DLD1 (cell line): ENCODE data around the gene OR51B5.
"Not testable (repeated sequence)": the region's sequence is repeated elsewhere in the genome, so short reads cannot be mapped to it uniquely, and the experiment has no call there.

ENCODE experiments used
- in situ Hi-C: cut with HindIII; loops from 2 replicates; pipeline ENCODE4 v1.10.0; 2017; ENCODE audit warnings: low sequenced_read_pairs

Gene OR51B5

GRCh38 chr11:5343474-5344335 lies at the start of gene OR51B5:
Gene OR51B5, minus strand, starts transcription at chr11:5343524. Its CDS starts 0 bp downstream, at chr11:5343524.
- in situ Hi-C loops: no loop called here

- in situ Hi-C loops: no loop called here
These were observed 46.9 kb upstream of the OR51B5 start for GRCh38 chr11:5390210-5390609.

GRCh38 chr11:5384335-5384734 lies 41.0 kb upstream of the OR51B5 start:
- in situ Hi-C loops: no loop called here

DNA sequence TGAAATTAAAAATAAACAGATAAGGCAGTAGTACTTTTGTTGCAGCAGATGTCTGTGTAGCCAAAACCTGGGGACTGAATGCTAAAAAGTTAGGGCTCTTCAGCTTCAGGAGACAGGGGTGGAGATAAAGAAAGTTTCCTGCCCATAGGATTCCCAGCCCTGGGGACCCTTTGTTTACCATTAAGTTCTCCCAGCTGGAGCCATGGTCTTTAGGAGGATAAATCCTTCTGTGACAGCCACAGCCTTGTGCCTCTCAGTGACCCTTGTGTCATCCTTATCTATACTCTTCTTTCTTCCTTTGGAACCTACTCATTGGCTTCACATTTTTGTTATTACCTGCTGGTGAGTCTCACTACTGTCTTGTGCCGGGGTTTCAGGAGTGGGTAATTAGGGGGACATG lies 40.3 kb upstream of the OR51B5 start, which contains the start of gene OR51M1:
Gene OR51M1, plus strand, starts transcription at position 237 of the 400 bp plus-strand sequence. CDS start 5,587 bp downstream, outside the sequence.
- in situ Hi-C loops: no loop called here

DNA sequence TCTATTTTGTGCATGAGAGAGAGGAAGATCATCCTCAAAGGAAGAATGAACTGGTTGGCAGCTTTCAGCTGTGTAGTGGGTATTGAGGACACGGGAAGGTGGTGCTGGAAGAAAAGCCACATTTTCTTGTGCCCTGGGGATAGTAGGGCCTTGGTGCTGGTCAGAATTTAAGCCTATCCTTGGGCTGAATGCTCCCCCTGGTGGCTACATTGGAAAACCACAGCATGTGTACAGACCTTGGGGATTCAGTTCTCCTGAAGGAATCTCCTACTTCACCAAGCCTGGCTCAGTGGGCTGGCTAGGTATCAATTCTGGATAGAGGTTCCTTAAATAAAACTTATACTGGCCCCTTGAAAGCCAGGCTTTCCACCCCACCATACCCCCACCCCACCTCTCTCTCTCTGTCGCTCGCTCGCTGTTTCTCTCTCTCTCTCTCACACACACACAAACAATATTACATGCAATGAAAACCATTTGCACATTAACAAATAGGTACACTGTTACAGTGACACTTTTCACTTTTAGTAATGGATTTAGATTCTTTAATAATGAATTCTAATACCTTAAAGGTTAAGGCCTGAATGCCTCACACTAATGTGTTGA lies 37.5 kb upstream of the OR51B5 start:
- in situ Hi-C loops: no loop called here

DNA sequence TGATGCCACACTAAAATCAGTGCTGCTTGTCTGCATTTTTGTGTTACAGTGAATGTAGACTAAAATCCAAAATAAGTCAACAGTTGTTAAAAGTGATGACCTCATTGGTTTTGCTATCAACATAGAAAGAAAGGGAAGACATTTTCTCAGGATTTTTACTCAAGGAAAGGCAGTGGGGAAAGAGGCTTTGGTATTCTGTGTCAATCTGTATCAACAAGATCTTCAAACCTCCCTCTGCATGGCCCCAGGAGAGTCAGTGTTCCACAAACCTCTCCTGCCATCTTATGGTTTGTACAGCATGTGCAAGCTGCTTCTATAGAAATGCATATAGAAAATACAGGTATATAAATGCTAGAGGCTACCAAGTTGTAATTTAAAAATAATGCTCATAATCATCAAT lies 26.5 kb upstream of the OR51B5 start:
- in situ Hi-C loops: no loop called here

DNA sequence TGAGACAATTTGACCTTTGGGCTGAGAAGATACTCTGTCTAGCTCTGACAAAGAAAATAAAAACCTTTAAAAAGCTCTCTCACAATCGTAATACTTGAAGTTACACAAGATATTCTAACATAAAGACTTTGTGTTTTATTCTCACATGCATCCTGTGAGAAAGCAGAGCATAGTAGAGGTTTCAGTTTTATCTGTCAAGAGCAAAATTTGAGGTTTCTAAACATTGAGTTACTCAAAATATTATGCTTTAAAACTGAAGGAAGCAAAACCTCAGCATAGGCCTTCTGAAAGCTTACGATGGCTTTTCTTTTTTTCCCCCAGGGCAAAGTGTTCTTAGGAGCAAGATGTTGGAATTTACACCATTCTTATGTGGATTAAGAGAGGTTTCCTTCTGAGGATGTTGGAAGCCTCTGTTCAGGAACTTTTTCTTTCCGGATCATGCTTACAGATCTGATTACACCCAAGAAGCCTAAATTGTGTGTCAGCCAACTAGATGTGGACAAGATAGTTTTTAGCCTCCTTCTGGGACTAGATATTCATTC lies 25.2 kb upstream of the OR51B5 start:
- in situ Hi-C loops: no loop called here

GRCh38 chr11:5367448-5368074 lies 24.2 kb upstream of the OR51B5 start:
- in situ Hi-C loops: no loop called here

- in situ Hi-C loops: no loop called here
These were observed 23.5 kb upstream of the OR51B5 start for GRCh38 chr11:5366856-5367255.

DNA sequence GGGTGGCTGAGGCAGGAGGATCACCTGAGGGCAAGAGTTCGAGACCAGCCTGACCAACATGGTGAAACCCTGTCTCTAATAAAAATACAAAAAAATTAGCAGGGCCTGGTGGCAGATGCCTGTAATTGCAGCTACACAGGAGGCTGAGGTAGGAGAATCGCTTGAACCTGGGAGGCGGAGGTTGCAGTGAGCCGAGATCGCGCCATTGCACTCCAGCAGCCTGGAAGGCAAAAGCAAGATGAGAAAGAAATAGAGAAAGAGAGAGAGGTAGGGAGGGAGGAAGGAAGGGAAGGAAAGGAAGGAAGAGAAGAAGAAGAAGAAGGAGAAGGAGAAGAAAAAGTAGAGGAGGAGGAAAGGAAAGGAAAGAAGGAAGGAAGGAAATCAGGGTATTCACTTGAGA lies 23.0 kb upstream of the OR51B5 start:
- in situ Hi-C loops: not testable (repeated sequence)

DNA sequence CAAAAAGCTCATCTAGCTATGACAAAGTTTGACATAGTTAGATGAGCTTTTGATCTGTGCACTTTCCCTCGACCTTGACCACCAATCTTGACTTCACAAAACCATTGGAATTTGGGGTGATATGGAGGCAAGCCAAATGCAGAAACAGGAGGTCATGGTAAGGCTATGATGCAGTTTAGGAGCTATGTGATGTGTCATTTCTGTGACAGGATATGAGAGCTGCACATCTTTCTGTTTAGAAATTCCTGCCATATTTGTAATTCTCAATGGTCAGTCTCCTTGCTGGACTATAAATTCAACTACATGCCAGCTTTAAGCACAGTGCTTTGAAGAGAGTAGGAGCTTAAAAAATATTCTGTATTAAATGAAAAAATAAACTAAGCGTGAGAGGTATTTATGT lies 20.9 kb upstream of the OR51B5 start:
- in situ Hi-C loops: no loop called here

DNA sequence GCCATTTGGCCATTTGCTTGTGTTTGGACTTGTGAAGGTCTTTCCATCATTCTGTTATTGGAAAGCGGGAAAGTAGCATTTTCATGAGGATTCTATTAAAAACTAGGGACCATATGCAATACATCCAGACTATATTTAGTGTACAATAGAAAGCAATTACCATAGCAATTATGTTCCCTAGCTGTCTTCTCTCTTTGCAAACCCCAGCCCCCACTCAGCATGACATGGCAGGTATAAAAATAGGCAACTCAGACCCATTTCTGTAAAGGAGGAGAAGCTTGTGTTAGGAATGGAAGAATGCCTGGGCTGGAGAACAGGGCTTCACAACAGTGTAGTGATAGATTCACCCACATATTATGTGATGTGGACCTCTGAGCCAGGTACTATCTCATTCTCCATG lies 20.4 kb upstream of the OR51B5 start:
- in situ Hi-C loops: no loop called here

GRCh38 chr11:5362017-5362625 lies 18.8 kb upstream of the OR51B5 start:
- in situ Hi-C loops: no loop called here

GRCh38 chr11:5356031-5356430 lies 12.7 kb upstream of the OR51B5 start:
- in situ Hi-C loops: not testable (repeated sequence)

- in situ Hi-C loops: no loop called here
These were observed 7.9 kb upstream of the OR51B5 start, which contains the start of gene OR51B6 for GRCh38 chr11:5351208-5351607. Gene OR51B6, plus strand, starts transcription at chr11:5351508. Its CDS starts 0 bp downstream, at chr11:5351508.

- in situ Hi-C loops: no loop called here
These were observed 6.2 kb upstream of the OR51B5 start for GRCh38 chr11:5349550-5349949.

DNA sequence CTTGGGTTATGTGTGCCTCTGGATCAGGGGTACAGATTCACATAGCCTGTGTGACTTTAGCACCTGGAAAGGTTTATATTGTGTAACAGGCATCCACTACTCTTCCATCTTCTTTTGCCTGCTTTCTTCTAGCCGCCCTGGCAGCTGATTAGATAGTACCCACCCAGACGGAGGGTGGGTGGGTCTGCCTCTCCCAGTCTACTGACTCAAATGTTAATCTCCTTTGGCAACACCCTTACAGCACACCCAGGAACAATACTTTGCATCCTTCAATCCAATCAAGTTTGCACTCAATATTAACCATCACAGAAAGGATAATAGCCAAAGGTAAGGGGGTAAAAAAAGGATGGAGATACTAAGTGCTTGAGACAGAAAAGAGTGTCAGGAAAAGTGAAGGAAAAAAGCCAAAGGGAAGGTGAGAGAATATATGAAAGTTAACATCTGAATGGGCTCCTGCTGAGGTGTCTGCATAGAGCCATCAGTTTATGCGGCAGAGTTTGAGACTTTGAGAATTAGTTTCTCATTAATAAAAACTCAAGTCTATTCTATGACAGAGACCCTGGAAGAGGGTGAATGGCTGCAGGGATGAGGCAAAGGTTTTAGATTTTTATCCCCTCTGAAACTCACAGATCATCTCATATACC lies 5.3 kb upstream of the OR51B5 start:
- in situ Hi-C loops: no loop called here

DNA sequence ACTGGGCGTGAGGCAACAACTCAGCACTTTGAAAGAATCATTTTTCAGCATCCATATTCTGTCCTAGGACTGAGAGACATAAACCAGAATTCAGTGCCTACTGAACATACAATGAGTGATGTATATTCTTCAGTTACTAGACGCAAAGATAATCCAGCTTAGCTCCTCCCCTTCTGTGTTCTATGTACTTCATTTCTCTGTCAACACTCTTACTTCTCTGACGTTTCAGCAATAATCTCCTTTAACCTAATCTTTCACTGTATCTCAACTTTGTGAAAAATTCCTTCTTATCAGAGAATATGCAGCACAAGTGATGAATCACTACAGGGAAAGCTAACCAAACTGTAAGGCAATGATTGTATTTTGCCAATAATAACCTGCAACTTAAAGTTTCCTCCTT lies 2.5 kb upstream of the OR51B5 start:
- in situ Hi-C loops: no loop called here

DNA sequence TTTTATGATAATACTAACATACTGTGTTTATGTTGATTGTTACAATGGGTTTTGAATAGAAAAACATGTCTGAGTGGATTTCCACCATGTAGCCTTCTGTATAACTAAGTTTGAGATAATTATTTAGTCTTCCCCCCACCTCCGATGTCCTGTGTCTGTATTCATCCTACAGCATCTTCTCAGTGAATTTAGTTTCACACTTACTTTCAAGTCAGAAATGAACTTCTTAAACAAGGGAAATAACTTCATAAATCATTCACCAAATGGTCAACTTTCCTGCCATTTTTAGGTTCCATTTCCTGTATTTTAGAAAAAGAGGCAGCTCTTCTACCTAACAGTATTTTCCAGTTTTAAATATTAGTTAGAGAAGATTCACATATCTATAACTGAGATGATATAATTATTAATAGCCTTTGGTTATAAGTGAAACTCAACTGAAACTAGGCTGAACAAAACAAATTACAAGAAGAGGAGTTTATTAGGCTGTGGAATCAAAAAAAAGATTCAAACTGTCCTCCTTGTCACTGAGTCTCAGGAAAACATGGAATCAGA lies 3.5 kb downstream of the OR51B5 start:
- in situ Hi-C loops: no loop called here

DNA sequence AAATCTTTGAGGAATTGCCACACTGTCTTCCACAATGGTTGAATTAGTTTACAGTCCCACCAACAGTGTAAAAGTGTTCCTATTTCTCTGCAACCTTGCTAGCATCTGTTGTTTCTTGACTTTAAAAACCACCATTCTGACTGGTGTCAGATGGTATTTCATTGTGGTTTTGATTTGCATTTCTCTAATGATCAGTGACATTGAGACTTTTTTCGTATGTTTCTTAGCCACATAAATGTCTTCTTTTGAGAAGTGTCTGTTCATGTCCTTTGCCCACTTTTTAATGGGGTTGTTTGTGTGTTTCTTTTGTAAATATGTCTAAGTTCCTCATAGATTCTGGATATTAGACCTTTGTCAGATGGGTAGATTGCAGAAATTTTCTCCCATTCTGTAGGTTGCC lies 6.1 kb downstream of the OR51B5 start:
- in situ Hi-C loops: not testable (repeated sequence)
